CD14-positive monocyte (primary cell): Measurements from ENCODE around the gene LECT2. TPM values are rescaled to one million over a fixed set of nuclear protein-coding genes. Genes with fewer than 3 reads are reported as not detected.

Experiments
- DNase-seq, 3 donors: peaks; one replicate each; pipeline ENCODE4 v3.0.0-alpha.2; 2011 to 2022
- H2AFZ ChIP-seq: 2 replicates; pipeline ENCODE4 v1.6.0; 2012; ENCODE audit warnings: mild to moderate bottlenecking, low read depth, low read length, inconsistent platforms; ENCODE audit not compliant: insufficient read depth, poor library complexity, severe bottlenecking
- H3K27ac ChIP-seq, 2 donors: 1 replicate in 1 of 2; 2 replicates in 1 of 2; pipeline ENCODE4 v1.5.1; 2012 to 2013; ENCODE audit warnings: low read length in 2 of 2, control low read depth in 1 of 2, inconsistent platforms in 1 of 2, low read depth in 1 of 2, mild to moderate bottlenecking in 1 of 2
- H3K27me3 ChIP-seq, 2 donors: one replicate each; pipeline versions ENCODE4 v1.6.0 to v1.6.1; 2011 to 2013; ENCODE audit warnings: low read length in 2 of 2; ENCODE audit not compliant: control insufficient read depth in 2 of 2, insufficient read depth in 2 of 2
- H3K36me3 ChIP-seq, 2 donors: replicated peaks in 1 of 2; 1 replicate in 1 of 2; 2 replicates in 1 of 2; pipeline versions ENCODE4 v1.5.1 to v1.6.1; 2012 to 2013; ENCODE audit warnings: low read length in 2 of 2, control low read depth in 1 of 2, inconsistent platforms in 1 of 2, mild to moderate bottlenecking in 1 of 2; ENCODE audit not compliant: insufficient read depth in 2 of 2, control insufficient read depth in 1 of 2
- H3K4me1 ChIP-seq, 2 donors: 1 replicate in 1 of 2; 2 replicates in 1 of 2; pipeline versions ENCODE4 v1.5.1 to v1.6.1; 2012 to 2013; ENCODE audit warnings: low read length in 2 of 2, control low read depth in 1 of 2, inconsistent platforms in 1 of 2, mild to moderate bottlenecking in 1 of 2, moderate library complexity in 1 of 2; ENCODE audit not compliant: insufficient read depth in 2 of 2, control insufficient read depth in 1 of 2
- H3K4me2 ChIP-seq: replicated peaks from 2 replicates; pipeline ENCODE3; 2012; ENCODE audit warnings: low read length, moderate library complexity, mild to moderate bottlenecking; ENCODE audit not compliant: poor library complexity, severe bottlenecking; ENCODE audit errors: extremely low read depth
- H3K4me3 ChIP-seq, 3 experiments: fragments of 200-600 bp in 1 of 3; sonication (generic) in 1 of 3; replicated peaks in 1 of 3; 1 replicate in 2 of 3; 2 replicates in 1 of 3; pipeline ENCODE4 v1.5.1; 2011 to 2013; ENCODE audit warnings: low read length in 3 of 3, mild to moderate bottlenecking in 3 of 3, control low read depth in 2 of 3, low read depth in 2 of 3, inconsistent platforms in 1 of 3, moderate library complexity in 1 of 3
- H3K79me2 ChIP-seq: 2 replicates; pipeline ENCODE4 v1.6.0; 2012; ENCODE audit warnings: mild to moderate bottlenecking, control low read depth, inconsistent platforms, low read length, moderate library complexity; ENCODE audit not compliant: insufficient read depth
- H3K9ac ChIP-seq: 2 replicates; pipeline ENCODE4 v1.6.0; 2017; ENCODE audit warnings: low read length, mild to moderate bottlenecking; ENCODE audit not compliant: insufficient read depth, poor library complexity, severe bottlenecking
- H3K9me3 ChIP-seq, 2 donors: replicated peaks in 1 of 2; 1 replicate in 1 of 2; 2 replicates in 1 of 2; pipeline versions ENCODE4 v1.5.1 to v1.6.1; 2012 to 2013; ENCODE audit warnings: low read length in 2 of 2, control low read depth in 1 of 2; ENCODE audit not compliant: control insufficient read depth in 1 of 2, insufficient read depth in 1 of 2
- H4K20me1 ChIP-seq: 2 replicates; pipeline ENCODE4 v1.6.0; 2012; ENCODE audit warnings: mild to moderate bottlenecking, low read length, control low read depth, moderate library complexity; ENCODE audit not compliant: insufficient read depth
- H3K27ac Mint-ChIP-seq, 7 donors: one replicate each; pipeline ENCODE4 v1.8.0; 2020; ENCODE audit warnings: mild to moderate bottlenecking in 7 of 7, mixed read lengths in 7 of 7, moderate library complexity in 6 of 7, inconsistent platforms in 2 of 7
- H3K27me3 Mint-ChIP-seq, 3 donors: one replicate each; pipeline ENCODE4 v1.8.0; 2021 to 2022; ENCODE audit warnings: low read depth in 3 of 3, mild to moderate bottlenecking in 3 of 3, mixed read lengths in 3 of 3, moderate library complexity in 3 of 3, inconsistent platforms in 1 of 3
- H3K36me3 Mint-ChIP-seq, 2 donors: one replicate each; pipeline ENCODE4 v1.8.0; 2020; ENCODE audit warnings: mixed read lengths in 2 of 2, inconsistent platforms in 1 of 2, mild to moderate bottlenecking in 1 of 2
- H3K4me1 Mint-ChIP-seq: one replicate; pipeline ENCODE4 v1.8.0; 2020; ENCODE audit warnings: mild to moderate bottlenecking, mixed read lengths
- H3K4me3 Mint-ChIP-seq, 2 donors: one replicate each; pipeline ENCODE4 v1.8.0; 2020; ENCODE audit warnings: mild to moderate bottlenecking in 2 of 2, mixed read lengths in 2 of 2, moderate library complexity in 1 of 2
- H3K9me3 Mint-ChIP-seq, 7 donors: one replicate each; pipeline ENCODE4 v1.8.0; 2020 to 2022; ENCODE audit warnings: mixed read lengths in 7 of 7, mild to moderate bottlenecking in 6 of 7, moderate library complexity in 6 of 7, inconsistent platforms in 2 of 7
- WGBS: methylation state at CpG from one replicate; pipeline ENCODE4 v1.1.5; 2013; ENCODE audit warnings: missing lambda C conversion rate; ENCODE audit not compliant: insufficient coverage; 5-methylcytosine and 5-hydroxymethylcytosine counted together
- intact Hi-C, 2 donors: fragments of 100-400 bp; cut with micrococcal nuclease; formaldehyde crosslinking; loops; one replicate each; pipeline versions ENCODE4 v1.15.0 to v1.15.1; 2023
- polyA plus RNA-seq, 3 donors: library from polyadenylated mRNA; depleted of rRNA in 1 of 3; unstranded in 2 of 3; stranded (reverse) in 1 of 3; fragments of 300-500 nt in 2 of 3; fragments of >200 nt in 1 of 3; fragmentation: Illumina TruSeq in 2 of 3; gene quantifications; 1 replicate in 2 of 3; 2 replicates in 1 of 3; pipeline ENCODE4 v1.2.3, GENCODE V29; 2012 to 2021
- TF ChIP-seq, protein P1 (sequence below): fragments of 200-600 bp; IDR thresholded peaks from one replicate; pipeline ENCODE4 v1.8.0; 2022; ENCODE audit warnings: antibody characterized with exemption, mild to moderate bottlenecking

LECT2 gene
- polyA plus RNA-seq, 3 donors: not detected

DNA sequence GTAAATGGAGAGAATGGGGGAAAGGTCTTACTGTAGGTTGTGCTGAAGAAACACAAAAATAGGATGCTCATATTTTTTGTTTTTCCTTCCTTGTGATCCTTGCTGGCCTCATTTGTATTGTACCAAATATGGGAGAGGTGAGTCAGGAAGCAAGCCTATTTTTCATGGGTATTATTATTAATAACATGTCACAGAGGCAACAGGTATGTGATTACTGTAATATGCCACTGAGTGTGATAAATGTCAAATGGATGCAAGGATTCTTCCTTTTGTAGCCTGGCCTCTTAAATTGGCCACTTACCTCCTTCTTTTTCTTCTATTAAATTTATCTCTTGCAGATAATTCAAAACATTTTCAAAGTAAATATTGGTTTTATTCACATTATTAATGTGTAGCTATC, 10.2 kb downstream of the LECT2 start:
- H3K27ac ChIP-seq: no peak overlapping the region
- intact Hi-C loops: loop anchor here (2.0 to 10.0 kb wide), 2 partner anchors 138 to 270 kb away; no protein-coding TSS in a partner anchor
- Mint-ChIP-seq H3K36me3 (no peaks in the 10 kb centered on the region), H3K9me3 (no peaks in the 10 kb centered on the region), H3K4me1 (no peaks in the 10 kb centered on the region), H3K27me3 (peaks cover 2 to 14% (median 8%) of the 10 kb centered on the region in 3 donors), H3K27ac (no peak overlapping the region), H3K4me3 (peak overlapping the region in 1 of 2 donors; percentile 59)
- no peak for DNase-seq
- H3K27me3 ChIP-seq: peaks cover 17 to 26% of the 10 kb centered on the region in 2 donors
- no peaks in the 10 kb centered on the region for H3K4me1 ChIP-seq
- no peaks in the 10 kb centered on the region for H4K20me1 ChIP-seq
- H3K79me2 ChIP-seq: no peaks in the 10 kb centered on the region
- H3K9me3 ChIP-seq: no peaks in the 10 kb centered on the region
- no peak overlapping the region for H3K9ac ChIP-seq
- TF ChIP-seq, protein P1, sequence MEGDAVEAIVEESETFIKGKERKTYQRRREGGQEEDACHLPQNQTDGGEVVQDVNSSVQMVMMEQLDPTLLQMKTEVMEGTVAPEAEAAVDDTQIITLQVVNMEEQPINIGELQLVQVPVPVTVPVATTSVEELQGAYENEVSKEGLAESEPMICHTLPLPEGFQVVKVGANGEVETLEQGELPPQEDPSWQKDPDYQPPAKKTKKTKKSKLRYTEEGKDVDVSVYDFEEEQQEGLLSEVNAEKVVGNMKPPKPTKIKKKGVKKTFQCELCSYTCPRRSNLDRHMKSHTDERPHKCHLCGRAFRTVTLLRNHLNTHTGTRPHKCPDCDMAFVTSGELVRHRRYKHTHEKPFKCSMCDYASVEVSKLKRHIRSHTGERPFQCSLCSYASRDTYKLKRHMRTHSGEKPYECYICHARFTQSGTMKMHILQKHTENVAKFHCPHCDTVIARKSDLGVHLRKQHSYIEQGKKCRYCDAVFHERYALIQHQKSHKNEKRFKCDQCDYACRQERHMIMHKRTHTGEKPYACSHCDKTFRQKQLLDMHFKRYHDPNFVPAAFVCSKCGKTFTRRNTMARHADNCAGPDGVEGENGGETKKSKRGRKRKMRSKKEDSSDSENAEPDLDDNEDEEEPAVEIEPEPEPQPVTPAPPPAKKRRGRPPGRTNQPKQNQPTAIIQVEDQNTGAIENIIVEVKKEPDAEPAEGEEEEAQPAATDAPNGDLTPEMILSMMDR: no peak
- H2AFZ ChIP-seq: no peak overlapping the region
- H3K4me3 ChIP-seq: no peak overlapping the region
- no peak overlapping the region for H3K4me2 ChIP-seq
- H3K36me3 ChIP-seq: no peaks in the 10 kb centered on the region

DNA sequence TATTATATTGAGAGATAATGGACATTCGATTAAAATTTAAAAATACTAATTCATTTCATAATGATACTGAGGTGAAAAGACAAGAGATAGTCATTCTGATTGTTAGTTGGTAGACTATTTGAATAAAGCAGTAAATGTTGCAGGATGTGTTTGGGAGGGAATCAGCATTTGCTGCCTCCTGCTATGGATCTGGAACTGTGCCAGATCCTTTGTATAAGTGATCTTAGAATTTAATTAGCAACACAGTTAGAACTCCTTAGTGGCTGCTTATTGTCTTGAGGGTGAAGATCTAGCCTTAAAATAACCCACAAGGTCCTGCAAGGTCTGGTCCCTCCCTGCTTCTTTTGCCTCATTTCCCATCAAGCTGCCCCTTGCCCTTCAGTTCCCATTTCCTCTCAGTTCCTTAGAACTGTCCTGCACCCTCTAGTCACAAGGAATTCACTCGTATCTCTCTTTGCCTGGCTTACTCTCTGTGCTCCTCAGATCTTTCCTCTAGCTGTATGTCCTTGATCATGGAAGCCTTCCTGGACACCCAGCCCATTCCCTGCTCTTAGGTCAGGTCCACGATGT, 12.5 kb downstream of the LECT2 start:
- Histone ChIP-seq H3K79me2 (no peaks in the 10 kb centered on the region), H2AFZ (no peak overlapping the region), H3K4me1 (no peaks in the 10 kb centered on the region), H3K4me2 (no peak overlapping the region), H3K27ac (no peak overlapping the region), H3K27me3 (peaks cover 29 to 35% of the 10 kb centered on the region in 2 donors), H3K36me3 (no peaks in the 10 kb centered on the region), H4K20me1 (no peaks in the 10 kb centered on the region), H3K9ac (no peak overlapping the region), H3K4me3 (no peak overlapping the region), H3K9me3 (no peaks in the 10 kb centered on the region)
- H3K27ac Mint-ChIP-seq: no peak overlapping the region
- H3K27me3 Mint-ChIP-seq: peaks cover 8 to 24% (median 16%) of the 10 kb centered on the region in 3 donors
- no peaks in the 10 kb centered on the region for H3K4me1 Mint-ChIP-seq
- TF ChIP-seq, protein P1: no peak
- H3K36me3 Mint-ChIP-seq: no peaks in the 10 kb centered on the region
- H3K4me3 Mint-ChIP-seq: no peak overlapping the region
- DNase-seq: no peak
- 51% methylated on average over 2 of the region's 3 CpGs for WGBS
- intact Hi-C loops: loop anchor here in 1 of 2 donors (10.0 kb wide), 1 partner anchor 273 kb away; no protein-coding TSS in a partner anchor
- no peaks in the 10 kb centered on the region for H3K9me3 Mint-ChIP-seq
